Stimulated activated CD8-positive, alpha-beta memory T cell treated with anti-CD3 and anti-CD28 coated beads, Interleukin-2, amount 100 ng/mL, for 1 hour (primary cell): ENCODE measurements around the gene DCTN3.

Experiments used
- DNase-seq, 2 donors: peaks; one replicate each; pipeline ENCODE4 v3.0.0-alpha.2; 2020; ENCODE audit warnings: low read depth in 2 of 2

Gene DCTN3

GRCh38 chr9:34620061-34620994 is at the start of gene DCTN3:
Gene DCTN3 (minus strand): TSS chr9:34620495. CDS start chr9:34620464, 31 bp downstream.
- DNase-seq = peak; percentile 75 to 81

DNA sequence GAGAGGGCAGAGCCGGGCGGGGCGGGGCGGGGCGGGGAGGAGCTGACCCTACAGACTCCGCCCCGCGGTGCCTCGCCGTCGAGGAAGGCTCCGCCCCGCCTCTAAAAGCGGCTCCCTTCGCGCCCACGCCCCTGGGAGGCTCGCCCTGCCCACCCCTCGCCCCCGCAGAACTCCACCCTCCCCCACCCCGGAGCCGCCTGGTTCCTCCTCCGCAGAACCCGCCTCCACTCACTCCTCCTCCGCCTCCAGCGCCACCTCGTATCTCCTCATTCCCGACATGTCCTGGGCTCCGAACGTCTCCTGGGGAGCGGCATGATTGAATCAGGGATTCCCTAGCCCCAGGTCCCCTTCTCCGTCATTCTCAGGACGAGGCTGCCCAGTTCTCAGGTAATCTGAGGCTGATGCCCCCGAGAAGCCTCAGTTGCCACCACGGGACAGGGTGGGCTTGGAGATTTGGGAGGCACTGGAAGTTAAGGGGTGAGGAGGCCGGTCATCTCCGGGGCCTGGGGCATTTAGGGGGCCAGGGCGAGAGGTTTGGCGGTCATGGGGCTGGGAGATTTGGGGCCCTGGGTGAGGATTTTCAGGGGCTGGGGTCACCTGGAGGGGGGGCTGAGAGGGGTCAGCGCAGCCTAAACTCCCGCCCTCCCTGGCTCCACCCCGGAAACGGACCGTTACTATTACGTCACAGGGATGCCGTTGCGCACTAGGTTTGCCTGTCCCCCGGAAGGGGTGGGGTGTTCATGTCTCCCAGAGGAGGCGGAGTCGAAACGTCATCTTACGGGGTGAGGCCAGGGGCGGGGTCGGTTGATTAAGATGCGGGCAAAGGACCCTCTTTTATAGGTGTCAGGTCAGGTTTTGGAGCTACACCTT is 45.3 kb upstream of the DCTN3 start:
- peak; percentile 73 to 87 for DNase-seq

DNA sequence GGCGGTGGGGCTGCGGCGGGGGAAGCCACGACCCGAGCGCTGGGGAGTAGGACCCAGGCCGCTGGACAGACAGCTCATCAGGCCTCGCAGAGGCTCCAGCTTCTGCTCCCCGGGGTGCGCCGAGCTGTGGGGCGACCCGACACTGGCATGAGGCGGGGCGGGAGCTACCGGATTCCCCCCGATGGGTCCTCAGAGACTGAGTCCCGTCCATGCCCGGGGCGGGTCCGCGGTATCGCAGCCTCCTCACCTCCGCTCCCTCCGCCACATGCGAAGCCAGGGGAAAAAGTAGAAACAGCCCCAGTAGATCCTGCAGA is 44.7 kb upstream of the DCTN3 start:
- no peak for DNase-seq

GRCh38 chr9:34664281-34665066 is 44.2 kb upstream of the DCTN3 start:
- DNase-seq = peak in 1 of 2 donors; percentile 57

DNA sequence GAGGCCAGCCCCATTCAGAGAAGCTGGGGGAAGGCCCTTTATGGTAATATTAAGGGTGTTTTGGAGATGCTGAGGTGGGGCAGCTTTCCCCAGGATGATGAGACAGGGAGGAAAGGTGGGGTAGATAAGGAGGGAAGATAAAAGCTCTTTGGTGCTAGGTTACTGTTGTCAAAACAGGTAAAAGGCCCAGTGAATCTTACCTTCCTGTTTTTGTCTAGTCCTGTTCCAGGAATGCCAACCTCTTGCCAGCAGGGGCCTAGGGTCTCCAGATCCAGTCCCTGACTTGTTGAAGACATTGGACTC is 43.0 kb upstream of the DCTN3 start:
- no peak for DNase-seq

- DNase-seq = no peak
Measured at GRCh38 chr9:34662526-34663302, 42.4 kb upstream of the DCTN3 start, which contains the start of gene CCL27. Gene CCL27 (minus strand): TSS chr9:34662657. CDS start chr9:34662633, 24 bp downstream.

DNA sequence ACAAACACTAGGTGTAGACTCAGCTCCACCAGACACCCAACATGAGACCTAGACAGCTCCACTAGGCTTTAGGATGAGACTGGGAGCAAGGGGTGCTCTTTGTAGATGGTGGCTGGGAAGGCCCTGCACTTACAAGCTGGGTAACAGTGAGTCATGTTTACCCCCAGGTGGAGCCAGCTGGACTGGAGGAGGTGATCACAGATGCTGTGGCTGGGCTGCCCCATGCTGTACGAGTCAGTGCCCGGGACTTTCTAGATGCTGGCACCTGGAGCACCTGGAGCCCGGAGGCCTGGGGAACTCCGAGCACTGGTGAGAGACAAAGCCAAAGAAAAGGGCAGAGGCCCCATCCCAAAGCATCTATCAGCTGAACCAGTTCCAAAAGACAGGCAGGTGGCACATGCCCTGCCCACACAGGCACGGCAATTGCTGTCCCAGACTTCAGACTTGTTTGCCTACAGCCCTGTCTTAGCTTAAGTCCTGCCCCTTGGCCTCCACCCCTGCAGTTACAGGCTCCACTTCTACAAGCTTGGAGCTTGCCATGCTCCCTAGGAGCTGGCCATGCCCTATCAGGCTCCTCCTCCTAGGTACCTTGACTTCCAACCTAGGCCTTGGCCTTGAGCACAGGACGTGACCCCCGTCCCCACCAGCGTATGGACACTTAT is 39.4 kb upstream of the DCTN3 start:
- DNase-seq = no peak

DNA sequence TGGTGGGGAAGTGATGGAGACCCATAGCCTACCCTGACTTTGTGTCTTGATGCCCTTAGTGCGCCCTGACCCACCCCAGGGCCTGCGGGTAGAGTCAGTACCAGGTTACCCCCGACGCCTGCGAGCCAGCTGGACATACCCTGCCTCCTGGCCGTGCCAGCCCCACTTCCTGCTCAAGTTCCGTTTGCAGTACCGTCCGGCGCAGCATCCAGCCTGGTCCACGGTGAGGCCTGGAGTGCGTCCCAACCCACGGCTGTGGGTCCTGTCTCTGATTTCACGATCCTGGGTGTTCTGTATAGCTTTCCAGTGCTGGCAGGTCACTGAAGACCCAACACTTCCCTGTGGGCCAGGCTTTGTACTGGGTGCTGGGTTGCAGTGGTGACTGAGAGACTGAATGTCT is 38.2 kb upstream of the DCTN3 start:
- no peak for DNase-seq

- no peak for DNase-seq
Measured at GRCh38 chr9:34656992-34657391, 36.7 kb upstream of the DCTN3 start.

GRCh38 chr9:34655394-34655793 is 35.1 kb upstream of the DCTN3 start:
- DNase-seq = no peak

DNA sequence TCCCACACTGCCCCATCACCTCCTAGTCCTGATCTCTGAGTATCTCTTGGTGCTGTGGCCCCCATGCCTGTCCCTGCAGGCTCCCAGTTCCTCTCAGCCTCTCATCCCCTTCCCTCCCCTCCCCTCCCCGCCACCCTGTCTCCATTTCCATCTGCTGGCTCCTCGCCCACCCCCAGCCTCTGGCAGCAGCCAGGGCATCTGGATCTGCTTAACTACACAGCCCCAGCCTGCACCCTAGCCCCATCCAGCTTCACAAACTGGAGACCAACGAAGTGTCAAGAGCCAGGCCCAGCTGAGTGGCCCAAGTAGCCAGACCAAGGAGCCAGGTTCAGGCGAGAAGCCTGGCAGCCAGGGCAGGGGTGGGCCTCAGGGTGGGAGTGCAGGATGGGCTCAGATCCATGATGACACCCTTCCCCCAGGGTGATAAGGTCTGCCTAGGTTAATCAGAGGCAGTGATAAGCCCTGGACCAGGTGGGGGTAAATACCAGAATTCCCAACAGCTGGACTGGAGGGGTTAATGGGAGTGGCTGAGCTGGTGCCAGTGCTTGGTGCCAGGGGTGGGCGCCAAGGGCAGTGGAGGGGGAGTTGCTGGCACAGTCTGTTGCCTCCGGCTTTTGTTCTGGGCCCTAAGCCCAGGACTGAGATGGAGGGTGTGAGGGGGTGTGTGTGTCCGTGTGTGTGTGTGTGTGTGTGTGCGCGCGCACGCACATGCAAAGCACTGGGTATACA is 34.2 kb upstream of the DCTN3 start:
- no peak for DNase-seq

GRCh38 chr9:34653151-34654072 is 33.1 kb upstream of the DCTN3 start:
- no peak for DNase-seq

- no peak for DNase-seq
Measured at GRCh38 chr9:34652602-34653000, 32.3 kb upstream of the DCTN3 start.

DNA sequence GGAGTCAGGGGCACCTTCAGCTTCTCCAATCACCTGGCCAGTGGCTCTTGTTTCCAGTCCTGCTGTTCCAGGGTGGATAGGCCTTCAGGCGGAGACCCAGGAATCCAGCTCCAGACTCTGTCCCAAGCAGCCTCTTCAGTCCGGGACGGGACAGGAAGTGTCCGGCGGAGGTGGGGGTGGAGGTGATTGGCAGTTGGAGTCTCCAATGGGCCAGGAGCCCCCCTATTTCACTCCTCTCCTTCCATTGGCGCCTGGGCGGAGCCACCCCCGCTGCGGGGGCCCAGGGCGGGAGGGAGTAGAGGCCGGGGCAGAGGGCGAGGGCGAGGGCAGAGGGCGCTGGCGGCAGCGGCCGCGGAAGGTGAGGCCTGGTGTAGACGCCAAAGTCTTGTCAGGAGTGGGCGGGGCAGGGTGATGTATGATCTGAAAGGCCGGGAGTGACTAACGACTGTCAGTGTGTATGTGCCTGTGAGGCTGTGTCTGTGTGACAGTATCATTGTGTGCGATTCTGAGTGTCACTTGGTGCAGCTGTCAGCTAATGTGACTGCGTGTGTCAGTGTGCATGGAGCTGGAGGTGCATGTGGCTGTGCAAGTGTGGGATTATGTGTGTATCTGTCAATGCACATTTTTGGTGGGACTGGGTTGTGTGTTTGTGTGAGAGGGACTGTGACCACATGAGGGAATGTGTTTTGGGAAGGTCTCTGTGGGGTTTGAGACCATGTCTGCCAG is 31.7 kb upstream of the DCTN3 start, which contains the start of gene IL11RA:
TSS of gene IL11RA (plus strand) at position 310 of the 726 bp plus-strand sequence. CDS start 3,033 bp downstream, outside the sequence.
- no peak for DNase-seq

- DNase-seq = no peak
Measured at GRCh38 chr9:34651321-34651720, 31.0 kb upstream of the DCTN3 start.

DNA sequence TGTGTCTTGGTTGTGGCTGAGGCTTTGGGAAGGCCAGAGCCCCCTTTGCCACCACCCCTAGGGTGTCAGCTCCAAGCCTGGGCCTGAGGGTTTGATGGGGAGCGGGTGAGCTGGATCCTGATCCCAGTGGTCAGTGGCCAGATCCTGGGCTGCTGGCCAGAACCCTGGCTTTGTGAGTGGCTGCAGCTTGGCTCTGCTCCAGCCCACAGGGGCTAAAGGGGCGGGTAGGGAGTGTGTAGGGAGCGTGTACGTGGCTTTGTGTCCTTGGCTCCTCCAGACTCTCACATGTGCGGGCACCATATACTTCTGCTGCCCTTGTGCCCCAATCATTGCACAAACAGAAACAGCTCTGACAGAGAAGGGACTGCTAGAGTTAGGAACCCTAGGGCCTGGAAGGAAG is 30.5 kb upstream of the DCTN3 start:
- DNase-seq = no peak

DNA sequence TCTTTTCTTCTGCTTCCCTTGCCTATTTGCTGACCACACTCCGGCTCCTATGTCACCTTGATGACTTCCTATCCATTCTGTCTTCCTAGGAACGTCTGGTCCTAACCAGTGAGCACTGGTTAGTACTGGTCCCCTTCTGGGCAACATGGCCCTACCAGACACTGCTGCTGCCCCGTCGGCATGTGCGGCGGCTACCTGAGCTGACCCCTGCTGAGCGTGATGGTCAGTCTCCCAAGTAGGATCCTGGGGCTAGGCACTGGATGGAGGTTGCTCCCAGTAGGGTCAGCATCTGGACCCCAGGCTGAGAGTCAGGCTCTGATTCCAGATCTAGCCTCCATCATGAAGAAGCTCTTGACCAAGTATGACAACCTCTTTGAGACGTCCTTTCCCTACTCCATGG is 28.4 kb upstream of the DCTN3 start:
- no peak for DNase-seq

GRCh38 chr9:34647651-34648050 is 27.4 kb upstream of the DCTN3 start:
- DNase-seq = no peak
